HT1080 (cell line): ENCODE measurements around the gene SIRPA. TPM values are rescaled to one million over a fixed set of nuclear protein-coding genes. Genes with fewer than 3 reads are reported as not detected.

Source experiments
- DNase-seq: peaks from one replicate; pipeline ENCODE4 v3.0.0-alpha.2; 2015; ENCODE audit warnings: low read depth
- total RNA-seq: library from RNA; depleted of rRNA; stranded (reverse); fragments of >200 nt; shearing (Covaris generic); gene quantifications from 2 replicates; pipeline ENCODE4 v1.2.3, GENCODE V29; 2014

Gene SIRPA
- total RNA-seq, 1 experiment from 2014 or later: 8.9 TPM

- no peak for DNase-seq
Measured at GRCh38 chr20:1887756-1888155, 7.5 kb upstream of the SIRPA start.

GRCh38 chr20:1888796-1889463 is 6.3 kb upstream of the SIRPA start:
- DNase-seq: no peak

GRCh38 chr20:1890469-1891262 is 4.5 kb upstream of the SIRPA start:
- no peak for DNase-seq

GRCh38 chr20:1891263-1892118 is 3.7 kb upstream of the SIRPA start:
- no peak for DNase-seq

- no peak for DNase-seq
Measured at GRCh38 chr20:1892119-1892385, 3.2 kb upstream of the SIRPA start.

GRCh38 chr20:1893721-1894470 is 1.3 kb upstream of the SIRPA start:
- DNase-seq: no peak

GRCh38 chr20:1894471-1894950 is 696 bp upstream of the SIRPA start:
- DNase-seq: peak; percentile 24

- DNase-seq: no peak
Measured at GRCh38 chr20:1895674-1896483, 672 bp downstream of the SIRPA start.

- no peak for DNase-seq
Measured at GRCh38 chr20:1896484-1897258, 1.5 kb downstream of the SIRPA start.

- no peak for DNase-seq
Measured at GRCh38 chr20:1897541-1897940, 2.3 kb downstream of the SIRPA start.

- no peak for DNase-seq
Measured at GRCh38 chr20:1897965-1898464, 2.8 kb downstream of the SIRPA start.

GRCh38 chr20:1898482-1899240 is 3.5 kb downstream of the SIRPA start:
- DNase-seq: no peak

- no peak for DNase-seq
Measured at GRCh38 chr20:1899241-1899525, 4.0 kb downstream of the SIRPA start.

GRCh38 chr20:1900321-1900801 is 5.2 kb downstream of the SIRPA start:
- DNase-seq: peak; percentile 73

GRCh38 chr20:1901704-1902103 is 6.5 kb downstream of the SIRPA start:
- no peak for DNase-seq

- DNase-seq: no peak
Measured at GRCh38 chr20:1902188-1902587, 7.0 kb downstream of the SIRPA start.

GRCh38 chr20:1904135-1904534 is 8.9 kb downstream of the SIRPA start:
- DNase-seq: no peak

- no peak for DNase-seq
Measured at GRCh38 chr20:1905009-1905408, 9.8 kb downstream of the SIRPA start.

- no peak for DNase-seq
Measured at GRCh38 chr20:1905693-1906092, 10.5 kb downstream of the SIRPA start.
